ENCODE results near the gene CACNB2.

Gene CACNB2

GRCh38 chr10:18140149-18140956 is at the start of gene CACNB2:
Gene CACNB2, plus strand, starts transcription at chr10:18140424.
- no peak for DNase-seq

- DNase-seq = no peak
Measured at GRCh38 chr10:18094332-18094731, 45.9 kb upstream of the CACNB2 start.

- no peak for DNase-seq
Measured at GRCh38 chr10:18094793-18095192, 45.4 kb upstream of the CACNB2 start.

GRCh38 chr10:18097524-18097923 is 42.7 kb upstream of the CACNB2 start:
- no peak for DNase-seq

GRCh38 chr10:18098201-18098600 is 42.0 kb upstream of the CACNB2 start:
- no peak for DNase-seq

- no peak for DNase-seq
Measured at GRCh38 chr10:18099415-18099814, 40.8 kb upstream of the CACNB2 start.

- DNase-seq = no peak
Measured at GRCh38 chr10:18100669-18101068, 39.6 kb upstream of the CACNB2 start.

- no peak for DNase-seq
Measured at GRCh38 chr10:18102404-18102803, 37.8 kb upstream of the CACNB2 start.

GRCh38 chr10:18104223-18104872 is 35.9 kb upstream of the CACNB2 start:
- DNase-seq = no peak

GRCh38 chr10:18109341-18109870 is 30.8 kb upstream of the CACNB2 start:
- DNase-seq = no peak

GRCh38 chr10:18113881-18114280 is 26.3 kb upstream of the CACNB2 start:
- DNase-seq = no peak

- DNase-seq = no peak
Measured at GRCh38 chr10:18117276-18117675, 22.9 kb upstream of the CACNB2 start.

GRCh38 chr10:18122753-18123152 is 17.5 kb upstream of the CACNB2 start:
- no peak for DNase-seq

GRCh38 chr10:18133046-18133445 is 7.2 kb upstream of the CACNB2 start:
- DNase-seq = no peak

GRCh38 chr10:18134509-18134908 is 5.7 kb upstream of the CACNB2 start:
- no peak for DNase-seq

- no peak for DNase-seq
Measured at GRCh38 chr10:18134921-18135320, 5.3 kb upstream of the CACNB2 start.

- DNase-seq = no peak
Measured at GRCh38 chr10:18136073-18136791, 4.0 kb upstream of the CACNB2 start.

- DNase-seq = no peak
Measured at GRCh38 chr10:18137111-18137510, 3.1 kb upstream of the CACNB2 start.

GRCh38 chr10:18140957-18141845 is 977 bp downstream of the CACNB2 start:
- DNase-seq = no peak

GRCh38 chr10:18142151-18142550 is 1.9 kb downstream of the CACNB2 start:
- no peak for DNase-seq

- no peak for DNase-seq
Measured at GRCh38 chr10:18144396-18144795, 4.2 kb downstream of the CACNB2 start.

- no peak for DNase-seq
Measured at GRCh38 chr10:18144928-18145327, 4.7 kb downstream of the CACNB2 start.
